Activated T-helper 2 cell treated with anti-CD3 and anti-CD28 coated beads, Interferon-gamma antibody, Interleukin-2, Interleukin-4, amounts not matched to agents 10 μg/mL and 5 μg/mL and 100 μg/mL, durations not matched to agents 14 hours and 24 hours and 36 hours (primary cell): ENCODE results near the gene ANKRD33. TPM values are rescaled to one million over a fixed set of nuclear protein-coding genes. Genes with fewer than 3 reads are reported as not detected.

ENCODE experiments used
- total RNA-seq: library from RNA; stranded (reverse); gene quantifications from 2 replicates; pipeline ENCODE4 v1.2.3, GENCODE V29; 2022

The ANKRD33 gene
- total RNA-seq, 1 donor from 2014 or later, result not detected

Other genes with a start within 250 kb of the ANKRD33 start
- 0.30 TPM in 2 replicates for gene FIGNL2, start 39.4 kb upstream of the ANKRD33 start, total RNA-seq
- gene ACVRL1, start 19.4 kb downstream of the ANKRD33 start, total RNA-seq, result not detected in 2 replicates
- gene ACVR1B, start 63.6 kb downstream of the ANKRD33 start, total RNA-seq, result 2.4 and 2.5 TPM in 2 replicates
- 6.0 and 6.1 TPM in 2 replicates for gene TAMALIN, start 118.8 kb downstream of the ANKRD33 start, total RNA-seq
- gene NR4A1, start 163.3 kb downstream of the ANKRD33 start, total RNA-seq, result 134 and 139 TPM in 2 replicates
- 44.6 and 45.9 TPM in 2 replicates for gene ATG101, start 181.9 kb downstream of the ANKRD33 start, total RNA-seq
- 0.14 and 0.16 TPM in 2 replicates for gene SMIM41, start 191.6 kb downstream of the ANKRD33 start, total RNA-seq